HepG2 (cell line): ENCODE measurements around the gene IFNAR1. TPM values are rescaled to one million over a fixed set of nuclear protein-coding genes. Genes with fewer than 3 reads are reported as not detected.

Source experiments
- ARID2 ChIP-seq: sonication (generic); formaldehyde crosslinking; IDR thresholded peaks from 2 replicates; pipeline ENCODE4 v1.8.1; 2022; ENCODE audit warnings: mild to moderate bottlenecking, missing genetic modification reagents, borderline replicate concordance
- HNRNPLL ChIP-seq: fragments of 200-400 bp; formaldehyde crosslinking; IDR thresholded peaks from 2 replicates; pipeline ENCODE4 v1.6.1; 2017; ENCODE audit warnings: mild to moderate bottlenecking, low read depth, low read length; ENCODE audit not compliant: poor library complexity, severe bottlenecking
- IKZF5 ChIP-seq: IDR thresholded peaks from 2 replicates; pipeline ENCODE4 v1.6.1; 2018; ENCODE audit warnings: missing genetic modification reagents, mild to moderate bottlenecking, missing compliant biosample characterization
- KIAA2018 ChIP-seq: sonication (generic); formaldehyde crosslinking; IDR thresholded peaks from 2 replicates; pipeline ENCODE4 v1.5.0; 2020; ENCODE audit warnings: mild to moderate bottlenecking, missing genetic modification reagents, borderline replicate concordance
- RBM39 ChIP-seq: fragments of 200-400 bp; formaldehyde crosslinking; IDR thresholded peaks from one replicate; pipeline ENCODE4 v1.6.1; 2018; ENCODE audit warnings: antibody characterized with exemption, mild to moderate bottlenecking, low read depth, low read length; ENCODE audit not compliant: poor library complexity, severe bottlenecking
- RCOR2 ChIP-seq: IDR thresholded peaks from 2 replicates; pipeline ENCODE4 v1.6.1; 2016; ENCODE audit warnings: missing biosample characterization, missing genetic modification reagents
- TFDP1 ChIP-seq: IDR thresholded peaks from 2 replicates; pipeline ENCODE4 v1.6.1; 2016; ENCODE audit warnings: missing compliant biosample characterization, missing genetic modification reagents, borderline replicate concordance
- YY1 ChIP-seq: IDR thresholded peaks from 2 replicates; pipeline ENCODE4 v1.6.1; 2011; ENCODE audit warnings: low read length, low read depth, moderate library complexity, mild to moderate bottlenecking; ENCODE audit not compliant: insufficient read depth, insufficient replicate concordance
- ZFP82 ChIP-seq: sonication (generic); formaldehyde crosslinking; IDR thresholded peaks from 2 replicates; pipeline ENCODE4 v1.5.1; 2020; ENCODE audit warnings: mild to moderate bottlenecking, missing genetic modification reagents, borderline replicate concordance
- ZNF292 ChIP-seq: sonication (generic); formaldehyde crosslinking; IDR thresholded peaks from 2 replicates; pipeline ENCODE4 v1.8.1; 2022; ENCODE audit warnings: mild to moderate bottlenecking, low read depth, missing genetic modification reagents, borderline replicate concordance
- ZNF564 ChIP-seq: sonication (generic); formaldehyde crosslinking; IDR thresholded peaks from 2 replicates; pipeline ENCODE4 v1.8.1; 2023; ENCODE audit warnings: mild to moderate bottlenecking, missing genetic modification reagents
- ZNF709 ChIP-seq: sonication (generic); formaldehyde crosslinking; IDR thresholded peaks from 2 replicates; pipeline ENCODE4 v1.5.0; 2020; ENCODE audit warnings: mild to moderate bottlenecking, missing genetic modification reagents
- ZNF770 ChIP-seq: sonication (generic); formaldehyde crosslinking; IDR thresholded peaks from 2 replicates; pipeline ENCODE4 v1.5.0; 2020; ENCODE audit warnings: mild to moderate bottlenecking, missing genetic modification reagents
- polyA plus RNA-seq, 8 experiments: library from polyadenylated mRNA; depleted of rRNA in 3 of 8; stranded (reverse) in 7 of 8; unstranded in 1 of 8; fragments of >200 nt; fragmentation: Illumina TruSeq in 4 of 8; extraction: Trizol in 4 of 8; gene quantifications; 2 replicates each; pipeline versions ENCODE4 v1.2.1 to v1.2.3, GENCODE V29; 2011 to 2016; ENCODE audit warnings: low read depth in 4 of 8, missing spikeins in 1 of 8, mixed read lengths in 1 of 8; ENCODE audit not compliant: insufficient read depth in 1 of 8
- total RNA-seq, 5 experiments: library from RNA; depleted of rRNA; stranded (reverse); fragments of >200 nt; fragmentation: Illumina TruSeq; extraction: Trizol; gene quantifications; 2 replicates each; pipeline ENCODE4 v1.2.3, GENCODE V29; 2016; ENCODE audit warnings: low read depth in 1 of 5

IFNAR1 gene
- total and polyA plus RNA-seq, 2 of the 13 experiments (the other 11 are each of a cell fraction or from before 2014, with no cell fraction given), result 6.7 to 9.3 TPM

- TF ChIP-seq ZNF770 (CRISPR knock-in tag) (peak; percentile 98), KIAA2018 (CRISPR knock-in tag) (no peak), ARID2 (CRISPR knock-in tag) (peak; percentile 66; the same call in 1 of the 2 replicates), ZFP82 (CRISPR knock-in tag) (0 out of 2 replicates have a peak, but pooled peaks have one; percentile 22), ZNF564 (peak; percentile 51; the same call in 1 of the 2 replicates), YY1 (no peak), IKZF5 (0 out of 2 replicates have a peak, but pooled peaks have one; percentile 23), TFDP1 (CRISPR knock-in tag) (peak; percentile 32; the same call in 1 of the 2 replicates), RCOR2 (CRISPR knock-in tag) (0 out of 2 replicates have a peak, but pooled peaks have one; percentile 15), HNRNPLL (peak; percentile 29), RBM39 (peak; percentile 40), ZNF292 (CRISPR knock-in tag) (no peak), ZNF709 (CRISPR knock-in tag) (peak; percentile 37; the same call in 1 of the 2 replicates)
These were observed 79.2 kb downstream of the IFNAR1 start (continued) for GRCh38 chr21:33403786-33404585.
